ENCODE data around the gene ZNF527.

- TF ChIP-seq CTCF (optimal IDR thresholded peaks at IDR 0.05 in 1 of 3, IDR thresholded peaks at IDR 0.05 in 1 of 3, conservative IDR thresholded peaks at IDR 0.05 in 1 of 3; ENCODE audit: extremely low read depth in 1 of 3, insufficient read depth in 2 of 3, low read length in 3 of 3) (no peak), EZH2 (IDR thresholded peaks at IDR 0.05; ENCODE audit: low read length) (no peak)
Measured at GRCh38 chr19:37361994-37362393, 8.9 kb upstream of the ZNF527 start.

All from keratinocyte (primary cell).